GM19397 (cell line): ENCODE measurements around the gene DENND6B.
"Not testable (repeated sequence)": the region's sequence is repeated elsewhere in the genome, so short reads cannot be mapped to it uniquely, and the experiment has no call there.

Source experiments
- ATAC-seq: cut with Tn5 transposase; IDR thresholded peaks from one replicate; pipeline ENCODE4 v1.9.1; 2021; ENCODE audit warnings: mild to moderate bottlenecking, moderate library complexity; ENCODE audit not compliant: unreplicated experiment

Gene DENND6B

DNA sequence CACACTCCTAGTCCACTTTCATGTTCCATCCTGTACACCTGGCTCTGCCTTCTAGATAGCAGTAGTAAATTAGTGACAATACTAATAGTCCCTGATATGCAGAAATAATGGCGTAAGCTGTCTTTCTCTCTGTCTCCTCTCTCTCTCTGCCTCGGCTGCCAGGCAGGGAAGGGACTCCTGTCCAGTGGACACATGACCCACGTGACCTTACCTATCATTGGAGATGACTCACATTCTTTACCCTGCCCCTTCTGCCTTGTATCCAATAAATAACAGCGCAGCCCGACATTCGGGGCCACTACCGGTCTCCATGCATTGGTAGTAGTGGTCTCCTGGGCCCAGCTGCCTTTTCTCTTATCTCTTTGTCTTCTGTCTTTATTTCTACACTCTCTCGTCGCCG, 53.0 kb downstream of the DENND6B start:
- not testable (repeated sequence) for ATAC-seq

DNA sequence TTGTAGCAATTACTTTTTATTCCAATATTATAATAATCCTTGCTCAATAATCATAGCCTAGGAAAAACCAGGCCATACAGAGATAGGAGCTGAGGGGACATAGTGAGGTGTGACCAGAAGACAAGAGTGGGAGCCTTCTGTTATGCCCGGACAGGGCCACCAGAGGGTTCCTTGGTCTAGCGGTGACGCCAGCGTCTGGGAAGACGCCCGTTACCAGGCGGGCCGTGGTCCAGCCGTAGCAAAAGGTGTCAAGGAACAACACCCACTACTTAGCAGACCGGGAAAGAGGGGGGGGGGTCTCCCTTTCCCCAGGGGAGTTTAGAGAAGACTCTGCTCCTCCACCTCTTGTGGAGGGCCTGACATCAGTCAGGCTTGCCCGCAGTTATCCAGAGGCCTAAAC, 53.5 kb downstream of the DENND6B start:
- ATAC-seq = not testable (repeated sequence)

DNA sequence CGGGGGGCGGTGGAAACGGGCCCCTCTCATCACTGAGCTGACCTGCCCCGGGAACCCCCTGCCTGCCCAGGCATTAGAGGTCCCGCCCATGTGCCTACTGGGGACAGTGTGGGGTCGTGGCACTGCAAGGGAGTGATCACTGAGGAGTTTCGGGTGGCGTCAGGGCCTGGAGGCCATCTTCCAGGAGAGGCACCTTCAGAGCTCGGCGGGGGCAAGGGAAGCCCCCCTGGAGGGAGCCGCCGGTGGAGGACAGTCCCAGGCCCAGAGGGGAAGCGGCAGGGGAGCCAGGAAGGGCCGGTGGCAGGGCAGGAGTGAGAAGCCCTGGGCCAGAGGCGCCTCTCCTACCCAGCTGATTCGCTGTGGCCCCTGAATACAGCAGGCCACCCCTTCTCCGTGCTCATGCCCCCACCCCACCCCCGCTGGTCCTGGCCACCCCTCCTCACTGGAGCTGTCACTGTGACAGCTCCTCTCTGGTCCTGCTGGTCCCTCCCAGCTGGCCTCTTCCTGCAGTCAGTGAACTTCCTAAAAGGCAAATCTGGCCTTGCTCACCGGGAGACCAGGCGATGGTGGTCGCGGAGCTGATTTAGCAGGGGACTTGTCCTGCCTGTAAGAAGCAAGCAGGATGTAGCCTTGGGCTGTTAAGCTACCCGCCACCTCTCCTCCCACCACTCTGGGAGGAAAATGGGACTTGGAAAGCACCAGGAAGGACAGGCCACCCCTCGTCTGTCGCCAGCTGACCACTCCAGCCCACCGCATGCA, 54.6 kb downstream of the DENND6B start:
- ATAC-seq = no peak

DNA sequence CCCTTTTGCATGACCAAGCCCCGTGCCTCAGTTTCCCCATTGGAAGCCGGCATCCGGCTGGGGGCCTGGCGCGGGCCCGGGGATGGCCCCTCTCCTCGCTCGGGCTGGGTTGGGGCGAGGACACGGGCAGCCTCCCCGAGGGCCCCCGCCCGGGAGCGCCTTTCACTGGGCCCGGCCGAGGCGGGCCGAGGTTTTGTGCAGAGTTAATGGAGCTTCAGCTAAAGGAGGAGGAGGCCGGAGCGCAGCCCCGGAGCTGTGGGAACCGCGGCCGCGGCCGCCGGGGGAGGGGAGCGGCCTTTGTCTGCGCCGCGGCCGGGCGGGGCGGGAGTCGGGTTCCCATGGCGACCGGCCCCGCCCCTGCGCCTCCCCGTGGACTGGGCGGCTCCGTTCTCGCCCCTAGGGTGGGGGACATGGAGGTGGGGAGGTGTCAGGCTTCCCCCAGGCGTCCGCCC, 55.3 kb downstream of the DENND6B start:
- no peak for ATAC-seq

GRCh38 chr22:50270666-50271394, 56.0 kb downstream of the DENND6B start:
- ATAC-seq = no peak

- no peak for ATAC-seq
These were observed 56.7 kb downstream of the DENND6B start, which contains the start of gene MAPK11 for GRCh38 chr22:50269970-50270665. MAPK11 (minus strand) TSS chr22:50270380; CDS start chr22:50270292, 88 bp downstream.

DNA sequence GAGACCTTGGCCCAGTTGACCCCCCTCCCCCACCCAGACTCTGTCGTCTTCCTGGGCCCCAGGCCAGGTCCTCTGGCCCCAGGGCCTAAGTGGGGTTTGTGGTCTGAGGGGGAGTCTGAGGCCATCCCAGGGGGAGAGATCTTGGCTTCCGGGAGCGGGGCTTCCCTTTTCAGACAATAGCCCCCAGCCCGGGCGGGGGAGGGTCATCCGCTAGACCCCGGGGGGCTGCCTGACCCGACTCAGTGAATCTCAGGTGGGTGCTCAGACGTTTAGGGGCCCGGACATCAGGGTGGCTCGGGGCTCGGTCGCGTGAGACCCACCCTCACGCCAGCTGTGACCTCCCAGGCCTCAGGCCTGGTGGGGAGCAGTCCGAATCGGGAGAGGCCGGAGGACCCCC, 57.2 kb downstream of the DENND6B start:
- no peak for ATAC-seq

GRCh38 chr22:50268655-50269113, 58.1 kb downstream of the DENND6B start:
- ATAC-seq = no peak

- no peak for ATAC-seq
These were observed 59.0 kb downstream of the DENND6B start for GRCh38 chr22:50267591-50268390.

GRCh38 chr22:50266994-50267393, 59.8 kb downstream of the DENND6B start:
- ATAC-seq = no peak

DNA sequence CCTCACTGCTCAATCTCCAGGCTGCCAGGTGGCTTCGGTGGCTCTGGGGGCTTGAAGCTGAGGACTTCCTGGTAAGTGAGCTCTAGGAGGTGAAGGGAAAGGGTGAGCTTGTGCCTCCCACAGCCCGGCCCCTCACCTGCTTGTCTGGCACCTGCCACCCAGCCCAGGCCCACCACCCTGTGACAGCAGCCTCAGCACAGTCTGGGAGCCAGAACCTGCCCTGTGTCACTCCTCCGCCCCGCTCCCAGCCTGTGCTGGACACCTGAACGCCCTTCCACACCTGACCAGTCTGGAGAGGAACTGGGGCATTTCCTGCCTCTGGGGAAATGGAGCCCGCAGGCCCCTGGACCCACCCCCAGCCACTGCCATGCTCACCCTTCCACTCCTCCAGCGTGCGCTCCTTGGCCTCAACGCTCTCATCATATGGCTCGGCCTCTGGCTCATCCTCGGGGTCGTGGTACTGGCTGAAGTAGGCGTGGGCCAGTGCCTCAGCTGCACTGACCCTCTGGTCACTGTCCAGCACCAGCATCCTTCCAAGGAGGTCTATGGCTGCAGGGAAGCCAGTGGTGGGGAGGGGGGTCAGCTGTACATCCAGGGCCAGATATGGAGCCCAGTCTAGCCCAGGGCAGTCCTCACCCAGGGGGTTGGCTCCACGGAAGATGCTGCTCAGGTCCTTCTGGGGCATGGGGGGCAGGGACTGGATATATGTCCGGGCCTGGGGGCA, 61.7 kb downstream of the DENND6B start:
- no peak for ATAC-seq

GRCh38 chr22:50264104-50264745, 62.6 kb downstream of the DENND6B start:
- no peak for ATAC-seq

DNA sequence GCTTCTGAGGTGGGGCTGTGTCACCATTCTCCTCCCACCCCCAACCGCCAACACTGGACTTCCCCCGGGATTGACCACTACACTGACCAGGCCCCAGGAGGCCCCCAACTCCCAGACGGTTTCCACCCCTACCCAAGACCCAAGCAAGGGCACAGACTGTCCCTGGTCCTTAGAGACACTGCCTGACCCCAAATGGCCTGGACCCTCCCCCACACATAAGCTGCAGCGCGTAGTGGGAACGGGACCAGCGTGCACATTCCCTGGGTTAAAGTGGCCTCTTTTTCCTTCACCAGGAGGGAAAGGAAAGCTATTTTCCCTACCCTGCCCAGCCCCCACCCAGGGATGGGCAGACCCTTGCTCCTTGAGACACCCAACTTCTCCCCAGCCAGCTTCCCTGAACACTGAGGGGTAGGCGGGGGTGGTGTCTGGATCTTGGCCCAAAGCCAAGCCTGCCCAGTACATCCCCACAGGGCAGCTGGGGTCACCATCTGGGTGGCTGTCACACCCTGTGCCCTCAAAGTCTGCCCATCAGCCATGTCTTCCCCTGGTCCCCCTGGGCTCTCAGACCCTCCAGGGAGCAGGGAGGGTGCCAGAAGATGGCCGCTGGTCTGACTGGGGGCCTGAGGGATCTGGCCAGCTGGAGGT, 63.7 kb downstream of the DENND6B start:
- no peak for ATAC-seq

GRCh38 chr22:50262460-50262911, 64.3 kb downstream of the DENND6B start:
- no peak for ATAC-seq

DNA sequence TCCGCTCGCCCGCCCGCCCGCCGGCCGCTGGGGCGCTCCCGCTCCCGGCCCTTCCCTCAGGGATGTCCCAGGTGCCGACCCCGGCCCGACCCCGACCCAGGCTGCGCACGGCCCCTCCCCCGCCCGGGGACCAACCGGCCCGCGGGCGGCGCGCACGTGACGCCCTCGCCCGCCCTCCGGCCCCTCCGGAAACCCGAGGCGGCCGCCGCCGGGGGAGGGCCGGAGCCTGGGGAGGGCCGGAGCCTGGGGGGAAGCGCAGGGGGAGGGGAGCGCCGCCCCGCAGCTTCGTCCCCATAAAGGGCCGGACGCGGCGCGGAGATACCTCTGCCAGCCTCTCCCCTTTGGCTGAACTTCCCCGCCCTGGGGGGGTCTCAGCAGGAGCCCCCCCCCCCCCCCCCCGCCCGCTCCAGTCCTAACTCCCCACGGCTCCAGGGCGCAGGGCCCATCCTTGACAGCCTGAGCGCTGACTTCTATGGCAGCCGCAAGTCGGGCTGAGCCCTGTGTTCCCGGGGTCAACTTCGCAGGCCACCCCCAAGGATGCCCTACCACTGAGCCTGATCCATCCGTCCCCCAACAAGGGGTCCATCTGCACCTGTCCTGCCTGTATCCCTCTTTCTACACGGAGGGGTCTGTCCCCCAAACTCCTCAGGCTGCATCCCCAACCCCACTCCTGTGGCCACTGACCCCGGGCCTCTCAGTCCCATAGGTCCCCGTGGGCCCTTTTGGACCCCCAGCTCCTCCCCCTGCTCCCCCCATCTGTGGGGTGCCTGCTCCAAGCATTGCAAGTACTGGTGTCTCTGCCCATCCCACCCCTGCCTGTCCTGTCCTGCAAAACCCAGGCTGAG, 65.0 kb downstream of the DENND6B start, which contains the start of gene MAPK12:
TSS of gene MAPK12 (minus strand) at position 69 of the 845 bp plus-strand sequence. CDS start 174 bp downstream, outside the sequence.
- ATAC-seq = peak; percentile 53

- ATAC-seq = peak; percentile 21
These were observed 65.8 kb downstream of the DENND6B start for GRCh38 chr22:50260801-50261614.

GRCh38 chr22:50260434-50260800, 66.4 kb downstream of the DENND6B start:
- ATAC-seq = no peak
